GM10266 (cell line): ENCODE results near the gene SP5.

Experiments
- DNase-seq: peaks from one replicate; pipeline ENCODE4 v3.0.0; 2012; ENCODE audit errors: extremely low spot score
- CTCF ChIP-seq: IDR thresholded peaks from 2 replicates; pipeline ENCODE4 v1.5.1; 2012; ENCODE audit warnings: mild to moderate bottlenecking, low read depth; ENCODE audit not compliant: control insufficient read depth, insufficient read depth; ENCODE audit errors: missing control alignments

Gene SP5

GRCh38 chr2:170711196-170711773 lies 3.9 kb upstream of the SP5 start:
- TF ChIP-seq CTCF: no peak
- no peak for DNase-seq

- TF ChIP-seq CTCF: no peak
- no peak for DNase-seq
Measured at GRCh38 chr2:170711774-170712652, 3.1 kb upstream of the SP5 start.

GRCh38 chr2:170712653-170713542 lies 2.2 kb upstream of the SP5 start:
- no peak for DNase-seq
- no peak for TF ChIP-seq CTCF

- no peak for TF ChIP-seq CTCF
- DNase-seq: peak; percentile 39
Measured at GRCh38 chr2:170713543-170714380, 1.4 kb upstream of the SP5 start.

- peak; percentile 56 for DNase-seq
- no peak for TF ChIP-seq CTCF
Measured at GRCh38 chr2:170714381-170715061, 616 bp upstream of the SP5 start.

- peak; percentile 57 for DNase-seq
- no peak for TF ChIP-seq CTCF
Measured at GRCh38 chr2:170715932-170716777, 1.0 kb downstream of the SP5 start.
